GM18868 (cell line): Measurements from ENCODE around the gene ANKRD65.
"Not testable (repeated sequence)": the region's sequence is repeated elsewhere in the genome, so short reads cannot be mapped to it uniquely, and the experiment has no call there.

ENCODE experiments used
- ATAC-seq: cut with Tn5 transposase; IDR thresholded peaks from one replicate; pipeline ENCODE4 v1.9.1; 2021; ENCODE audit warnings: mild to moderate bottlenecking, moderate library complexity; ENCODE audit not compliant: unreplicated experiment

The ANKRD65 gene

GRCh38 chr1:1418464-1419362 lies 2.4 kb downstream of the ANKRD65 start:
- no peak for ATAC-seq

- not testable (repeated sequence) for ATAC-seq
Measured at GRCh38 chr1:1417825-1418463, 3.1 kb downstream of the ANKRD65 start.

GRCh38 chr1:1417396-1417795 lies 3.7 kb downstream of the ANKRD65 start:
- not testable (repeated sequence) for ATAC-seq

- no peak for ATAC-seq
Measured at GRCh38 chr1:1415751-1416150, 5.3 kb downstream of the ANKRD65 start.

GRCh38 chr1:1412311-1412902 lies 8.7 kb downstream of the ANKRD65 start:
- not testable (repeated sequence) for ATAC-seq

- ATAC-seq: no peak
Measured at GRCh38 chr1:1411626-1412025, 9.4 kb downstream of the ANKRD65 start.

GRCh38 chr1:1410238-1410637 lies 10.8 kb downstream of the ANKRD65 start:
- ATAC-seq: not testable (repeated sequence)

- peak; percentile 20 for ATAC-seq
Measured at GRCh38 chr1:1407636-1408318, 13.3 kb downstream of the ANKRD65 start.

- ATAC-seq: peak; percentile 83
Measured at GRCh38 chr1:1406821-1407635, 14.0 kb downstream of the ANKRD65 start, which contains the start of gene MRPL20. Gene MRPL20, minus strand, starts transcription at chr1:1407293. Its CDS starts 76 bp downstream, at chr1:1407217.

- no peak for ATAC-seq
Measured at GRCh38 chr1:1406101-1406820, 14.8 kb downstream of the ANKRD65 start.

GRCh38 chr1:1403653-1404052 lies 17.4 kb downstream of the ANKRD65 start:
- no peak for ATAC-seq

GRCh38 chr1:1402901-1403392 lies 18.1 kb downstream of the ANKRD65 start:
- ATAC-seq: not testable (repeated sequence)

GRCh38 chr1:1402072-1402900 lies 18.8 kb downstream of the ANKRD65 start:
- ATAC-seq: no peak

GRCh38 chr1:1401457-1402010 lies 19.5 kb downstream of the ANKRD65 start:
- ATAC-seq: no peak

GRCh38 chr1:1400576-1401456 lies 20.3 kb downstream of the ANKRD65 start:
- no peak for ATAC-seq

GRCh38 chr1:1399872-1400575 lies 21.1 kb downstream of the ANKRD65 start:
- ATAC-seq: peak; percentile 3
